Measurements from ENCODE around the gene GPR17.

Gene GPR17

GRCh38 chr2:127678991-127679390, 33.0 kb downstream of the GPR17 start:
- TF ChIP-seq CTCF (IDR thresholded peaks at IDR 0.05): no peak

GRCh38 chr2:127679680-127680361, 33.9 kb downstream of the GPR17 start:
- no peak for TF ChIP-seq CTCF (IDR thresholded peaks at IDR 0.05)

- TF ChIP-seq CTCF (IDR thresholded peaks at IDR 0.05): no peak
Measured at GRCh38 chr2:127680706-127681287, 34.8 kb downstream of the GPR17 start.

GRCh38 chr2:127681288-127681804, 35.4 kb downstream of the GPR17 start:
- TF ChIP-seq CTCF (IDR thresholded peaks at IDR 0.05): no peak

GRCh38 chr2:127681976-127682857, 36.3 kb downstream of the GPR17 start:
- no peak for TF ChIP-seq CTCF (IDR thresholded peaks at IDR 0.05)

GRCh38 chr2:127683056-127683455, 37.1 kb downstream of the GPR17 start:
- no peak for TF ChIP-seq CTCF (IDR thresholded peaks at IDR 0.05)

- no peak for TF ChIP-seq CTCF (IDR thresholded peaks at IDR 0.05)
Measured at GRCh38 chr2:127683757-127684156, 37.8 kb downstream of the GPR17 start.

Measured in LNCAP (cell line).